Skeletal muscle satellite cell (primary cell): ENCODE measurements around the gene FARS2.

Source experiments
- H3K27me3 ChIP-seq: 2 replicates; pipeline ENCODE4 v1.7.0; 2013; ENCODE audit warnings: low read length; ENCODE audit not compliant: control insufficient read depth, insufficient read depth
- H3K36me3 ChIP-seq: 2 replicates; pipeline ENCODE4 v1.7.0; 2013; ENCODE audit warnings: mild to moderate bottlenecking, control low read depth, low read length; ENCODE audit not compliant: insufficient read depth
- H3K4me1 ChIP-seq: 2 replicates; pipeline ENCODE4 v1.7.0; 2013; ENCODE audit warnings: low read length; ENCODE audit not compliant: control insufficient read depth, insufficient read depth
- H3K4me2 ChIP-seq: 2 replicates; pipeline ENCODE4 v1.7.0; 2013; ENCODE audit warnings: mild to moderate bottlenecking, low read length
- H3K4me3 ChIP-seq: 2 replicates; pipeline ENCODE4 v1.7.0; 2013; ENCODE audit warnings: low read length
- H3K9ac ChIP-seq: 2 replicates; pipeline ENCODE4 v1.7.0; 2013; ENCODE audit warnings: mild to moderate bottlenecking, low read depth, low read length, moderate library complexity
- H3K9me3 ChIP-seq: replicated peaks from 2 replicates; pipeline ENCODE4 v1.7.0; 2013; ENCODE audit warnings: mild to moderate bottlenecking, control low read depth, low read length

The FARS2 gene

DNA sequence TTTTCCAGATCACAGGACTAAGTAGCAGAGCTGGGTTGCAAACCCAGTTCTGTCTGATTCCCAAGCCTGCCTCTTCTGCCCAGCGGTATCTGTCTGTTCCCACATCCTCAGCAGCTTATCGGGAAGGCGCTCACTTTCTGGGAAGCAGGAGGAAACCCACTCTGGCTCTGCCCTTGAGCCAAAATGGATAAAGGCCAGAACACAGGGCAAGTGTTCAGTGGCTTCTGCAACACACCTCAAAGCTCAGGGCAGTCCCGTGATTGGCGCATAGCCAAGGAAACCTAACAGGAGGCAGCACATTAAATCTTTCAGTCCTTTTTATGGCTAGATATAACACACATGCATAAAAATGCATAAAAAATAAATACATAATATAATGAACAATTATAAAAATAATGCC, 483.2 kb downstream of the FARS2 start:
- H3K4me1 ChIP-seq: no peaks in the 10 kb centered on the region
- H3K9ac ChIP-seq: no peak overlapping the region
- H3K4me2 ChIP-seq: no peak overlapping the region
- no peaks in the 10 kb centered on the region for H3K27me3 ChIP-seq
- no peak overlapping the region for H3K4me3 ChIP-seq
- H3K36me3 ChIP-seq: no peaks in the 10 kb centered on the region
- H3K9me3 ChIP-seq: no peaks in the 10 kb centered on the region

DNA sequence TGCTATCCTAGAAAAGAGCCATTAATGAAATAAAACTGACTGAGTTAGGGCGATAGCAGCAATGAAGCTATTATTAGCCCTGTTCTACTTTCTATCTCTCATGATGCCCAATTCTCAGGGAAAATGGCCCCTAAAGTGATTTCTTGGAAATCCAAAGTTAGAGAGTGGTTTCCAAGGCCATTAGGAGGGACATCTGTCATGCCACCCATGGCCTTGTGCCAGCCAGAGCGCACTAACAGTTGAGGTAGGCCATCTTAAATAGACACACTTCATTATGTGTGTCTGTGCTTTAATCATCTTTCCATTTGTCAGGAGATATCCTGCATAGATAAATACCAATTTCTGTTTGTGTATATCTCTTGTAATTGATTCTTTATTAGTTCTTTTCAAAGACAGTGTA, 483.8 kb downstream of the FARS2 start:
- Histone ChIP-seq H3K27me3 (no peaks in the 10 kb centered on the region), H3K4me2 (no peak overlapping the region), H3K9ac (no peak overlapping the region), H3K4me3 (no peak overlapping the region), H3K4me1 (no peaks in the 10 kb centered on the region), H3K36me3 (no peaks in the 10 kb centered on the region), H3K9me3 (no peaks in the 10 kb centered on the region)

DNA sequence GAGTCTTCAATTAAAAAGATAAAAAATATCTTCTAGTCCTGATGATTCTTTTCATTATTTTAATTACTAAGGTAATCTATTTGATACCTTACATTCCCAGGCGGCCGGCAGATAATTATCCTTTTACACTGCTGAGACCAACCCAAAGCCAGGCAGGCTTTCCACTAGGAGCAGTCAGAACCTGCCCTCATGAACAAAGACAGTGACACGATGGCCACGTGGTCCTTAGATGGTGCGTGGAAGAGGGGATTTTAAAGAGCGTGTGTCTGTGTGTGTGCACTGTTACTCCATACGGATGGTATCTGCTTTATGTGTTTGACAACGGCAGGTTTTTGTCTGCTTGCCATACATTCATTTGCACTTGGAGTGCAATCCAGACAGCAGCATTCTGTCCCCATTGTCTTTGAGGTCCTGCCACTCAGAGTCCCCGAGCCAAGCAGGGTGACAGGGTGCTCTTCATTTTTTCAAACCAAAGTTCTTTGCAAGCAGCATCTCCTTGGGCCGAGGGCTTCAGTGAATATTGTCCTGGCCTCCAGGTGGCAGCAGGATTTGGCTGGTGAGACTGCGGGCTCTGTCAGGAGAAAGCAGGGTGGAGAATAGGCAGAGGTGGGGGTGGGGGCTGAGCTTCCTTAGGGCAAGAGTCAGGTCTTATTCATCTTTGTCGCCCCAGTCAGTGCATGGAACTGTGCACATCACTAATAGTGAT, 484.9 kb downstream of the FARS2 start:
- no peak overlapping the region for H3K4me3 ChIP-seq
- no peak overlapping the region for H3K9ac ChIP-seq
- H3K36me3 ChIP-seq: no peaks in the 10 kb centered on the region
- no peaks in the 10 kb centered on the region for H3K27me3 ChIP-seq
- no peaks in the 10 kb centered on the region for H3K9me3 ChIP-seq
- peaks cover 1% of the 10 kb centered on the region for H3K4me1 ChIP-seq
- H3K4me2 ChIP-seq: no peak overlapping the region

DNA sequence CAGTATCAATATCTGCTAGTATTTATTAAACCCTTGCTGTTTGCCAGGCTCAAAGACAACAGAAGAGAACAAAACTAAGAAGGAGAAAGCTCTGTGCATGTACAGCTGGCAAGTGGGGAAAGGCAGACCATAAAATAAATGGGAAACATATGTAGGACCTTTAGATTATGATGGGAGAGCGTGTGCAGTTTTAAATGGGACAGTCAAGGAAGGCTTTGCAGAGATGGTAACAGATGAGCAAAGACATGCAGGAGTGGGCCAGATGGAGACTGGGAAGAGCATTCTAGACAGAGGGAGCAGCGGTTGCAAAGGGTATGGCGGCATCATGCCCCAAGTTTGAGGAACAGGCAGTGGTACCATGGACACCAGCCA, 485.4 kb downstream of the FARS2 start:
- Histone ChIP-seq H3K9me3 (no peaks in the 10 kb centered on the region), H3K9ac (no peak overlapping the region), H3K27me3 (no peaks in the 10 kb centered on the region), H3K36me3 (no peaks in the 10 kb centered on the region), H3K4me1 (peaks cover 6% of the 10 kb centered on the region), H3K4me3 (no peak overlapping the region), H3K4me2 (no peak overlapping the region)

DNA sequence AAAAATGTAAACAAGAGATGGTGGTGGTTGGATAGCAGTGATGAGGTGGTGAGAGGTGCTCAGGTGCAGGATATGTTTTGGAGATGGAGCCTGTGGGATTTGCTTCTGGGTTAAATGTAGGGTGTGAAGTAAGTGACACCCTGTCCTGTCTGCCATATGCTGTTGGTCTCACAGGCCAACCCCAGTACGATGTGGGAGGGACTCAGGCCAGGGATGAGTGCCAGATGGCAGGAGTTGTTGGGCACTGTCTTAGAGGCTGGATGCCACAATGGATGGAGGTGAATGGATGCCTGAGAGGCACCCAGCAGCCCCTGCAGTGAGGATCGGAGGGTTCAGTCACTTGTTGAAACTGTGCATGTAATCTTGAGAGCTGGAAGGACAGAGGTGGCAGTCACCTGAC, 486.1 kb downstream of the FARS2 start:
- Histone ChIP-seq H3K4me2 (no peak overlapping the region), H3K4me3 (no peak overlapping the region), H3K9ac (no peak overlapping the region), H3K9me3 (no peaks in the 10 kb centered on the region), H3K4me1 (peaks cover 13% of the 10 kb centered on the region), H3K36me3 (no peaks in the 10 kb centered on the region), H3K27me3 (no peaks in the 10 kb centered on the region)

DNA sequence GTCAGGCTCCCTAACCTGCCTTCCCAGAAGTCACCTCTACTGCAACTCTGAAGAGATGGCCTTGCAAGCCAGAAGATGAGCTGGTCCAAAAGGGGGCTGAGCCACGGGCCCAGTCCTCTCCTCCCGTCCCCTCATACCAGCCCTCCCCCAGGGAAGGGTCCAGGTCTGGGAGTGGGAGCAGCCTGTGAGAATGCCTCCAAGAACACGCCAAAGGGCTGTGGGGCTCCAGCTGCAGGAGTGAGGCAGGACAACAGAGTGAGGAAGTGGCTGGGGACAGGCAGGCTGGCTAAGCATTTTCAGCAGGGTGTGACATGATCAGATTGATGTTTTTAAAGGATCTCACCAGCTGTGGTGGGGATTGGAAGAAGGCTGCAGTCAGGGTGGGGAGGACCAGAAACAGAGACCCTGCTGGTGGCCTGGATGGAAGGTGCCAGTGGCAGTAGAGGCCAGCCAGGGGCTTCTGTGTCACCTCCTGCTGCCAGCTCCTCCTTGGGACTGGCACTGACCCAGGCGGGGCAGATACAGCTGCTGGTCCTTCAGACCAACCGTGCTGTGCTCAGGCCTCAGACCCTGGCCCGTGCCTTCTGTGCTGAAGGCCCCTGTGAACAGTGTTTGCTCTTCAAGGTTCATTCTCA, 487.8 kb downstream of the FARS2 start:
- H3K36me3 ChIP-seq: no peaks in the 10 kb centered on the region
- H3K4me2 ChIP-seq: no peak overlapping the region

DNA sequence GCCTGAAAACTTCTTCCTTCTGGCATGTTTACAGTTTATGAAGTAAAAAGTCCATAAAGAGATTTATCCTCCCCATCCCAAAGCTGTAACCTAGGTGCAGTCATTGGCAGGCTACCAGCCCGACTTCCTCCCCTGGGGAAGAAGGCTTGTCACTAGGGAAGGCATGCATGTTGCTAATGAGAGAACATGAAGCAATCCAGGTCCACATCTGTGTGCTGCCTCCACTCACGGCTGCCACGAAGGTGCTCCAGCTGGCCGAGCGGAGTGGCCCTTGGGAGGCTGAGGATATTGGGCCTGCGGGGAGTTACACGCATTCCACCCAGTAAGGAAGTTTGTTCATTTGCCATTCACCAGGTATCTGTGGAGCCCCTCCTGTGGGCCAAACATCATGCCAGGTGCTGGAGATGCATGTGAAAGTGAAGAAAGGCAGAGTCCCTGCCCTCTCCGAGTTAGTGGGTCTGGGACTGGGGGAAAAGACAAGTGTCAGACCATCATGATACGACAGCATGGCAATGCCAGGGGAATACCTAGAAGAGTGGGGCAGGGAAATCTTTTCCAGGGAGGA, 488.4 kb downstream of the FARS2 start:
- H3K4me3 ChIP-seq: no peak overlapping the region
- H3K9ac ChIP-seq: no peak overlapping the region
- H3K4me1 ChIP-seq: peaks cover 16% of the 10 kb centered on the region
- no peak overlapping the region for H3K4me2 ChIP-seq
- H3K9me3 ChIP-seq: no peaks in the 10 kb centered on the region
- H3K27me3 ChIP-seq: no peaks in the 10 kb centered on the region
- no peaks in the 10 kb centered on the region for H3K36me3 ChIP-seq

More for the DNA sequence above, 487.8 kb downstream of the FARS2 start:
- no peaks in the 10 kb centered on the region for H3K9me3 ChIP-seq
- no peak overlapping the region for H3K9ac ChIP-seq
- H3K4me3 ChIP-seq: no peak overlapping the region
- no peaks in the 10 kb centered on the region for H3K27me3 ChIP-seq
- H3K4me1 ChIP-seq: peaks cover 16% of the 10 kb centered on the region

DNA sequence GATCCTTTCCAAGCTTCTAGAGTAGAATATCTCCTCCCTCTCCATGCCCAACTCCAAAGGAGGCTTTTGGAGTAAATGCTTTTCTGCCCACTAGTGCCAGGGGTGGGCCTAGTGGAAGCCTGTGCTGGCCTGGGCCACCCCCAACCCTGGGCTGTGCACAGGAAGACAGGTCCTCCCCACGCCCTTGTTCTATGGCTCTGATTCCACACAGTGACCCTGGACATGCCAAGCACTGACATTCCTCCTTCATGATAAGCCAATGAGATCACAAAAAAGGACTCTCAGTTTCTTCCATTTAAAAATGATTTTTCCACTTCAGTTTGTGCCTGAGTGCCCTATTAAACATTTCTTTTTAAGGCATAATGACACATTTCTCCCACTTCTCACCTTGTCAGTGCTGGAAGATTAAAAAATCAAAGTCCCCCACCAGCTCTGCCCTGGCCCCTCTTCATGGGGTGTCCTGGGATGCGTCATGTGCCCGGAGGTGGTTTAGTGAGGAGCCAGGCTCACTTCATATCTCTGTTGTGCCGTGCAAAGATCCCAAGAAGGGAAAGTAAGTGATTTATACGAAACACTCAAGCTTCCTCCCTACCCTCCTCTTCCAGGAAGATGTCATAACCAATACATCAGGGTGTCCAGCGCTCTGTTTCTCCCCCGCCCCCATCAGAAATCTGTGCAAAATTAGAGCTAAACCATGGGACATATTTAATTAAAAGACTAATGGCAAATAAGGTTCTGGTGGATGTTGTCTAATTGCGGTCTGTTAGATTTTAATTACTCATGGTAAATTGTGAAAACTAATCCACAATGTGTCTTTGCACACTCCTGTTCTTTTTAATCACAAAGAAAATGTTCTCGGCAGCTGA, 490.4 kb downstream of the FARS2 start:
- Histone ChIP-seq H3K36me3 (no peaks in the 10 kb centered on the region), H3K4me2 (peak overlapping the region; percentile 60), H3K4me3 (peak overlapping the region; percentile 25), H3K27me3 (no peaks in the 10 kb centered on the region), H3K9me3 (peaks cover 5% of the 10 kb centered on the region), H3K4me1 (peaks cover 16% of the 10 kb centered on the region), H3K9ac (peak overlapping the region; percentile 40)

DNA sequence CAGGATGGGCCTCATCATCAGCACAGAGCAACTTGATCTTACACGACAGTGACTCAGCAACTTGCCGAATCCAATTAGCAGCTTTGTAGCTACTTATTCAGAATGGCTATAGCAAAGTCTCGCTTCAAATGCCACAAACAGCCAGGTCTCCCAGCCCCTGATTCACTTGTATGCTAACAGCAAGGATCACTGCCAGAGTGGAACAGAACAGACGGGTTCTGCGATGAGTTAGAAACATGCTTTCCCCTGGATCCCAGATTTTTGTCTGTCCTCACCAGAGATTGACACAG, 491.0 kb downstream of the FARS2 start:
- peak overlapping the region; percentile 40 for H3K9ac ChIP-seq
- no peaks in the 10 kb centered on the region for H3K27me3 ChIP-seq
- peak overlapping the region; percentile 60 for H3K4me2 ChIP-seq
- H3K4me1 ChIP-seq: peaks cover 16% of the 10 kb centered on the region
- no peaks in the 10 kb centered on the region for H3K36me3 ChIP-seq
- H3K9me3 ChIP-seq: peaks cover 5% of the 10 kb centered on the region
- no peak overlapping the region for H3K4me3 ChIP-seq

DNA sequence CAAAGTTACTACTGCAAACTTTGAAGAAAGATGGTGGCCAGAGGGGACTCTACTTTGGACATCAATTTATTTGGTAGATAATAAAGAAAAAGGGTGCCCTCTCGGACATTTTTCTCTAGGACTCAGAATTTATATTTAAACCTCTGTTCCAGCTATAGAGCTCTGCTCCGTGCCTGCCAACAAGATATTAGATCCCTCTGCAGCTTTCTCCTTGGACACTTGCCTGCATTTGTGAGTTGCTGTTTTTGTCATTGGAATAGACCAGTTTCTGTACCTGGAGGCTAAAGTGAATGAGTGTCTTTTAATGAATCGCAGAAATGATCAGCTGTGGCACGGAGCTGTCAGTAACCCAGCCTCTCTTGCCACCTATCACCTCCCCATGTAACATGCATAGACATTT, 491.9 kb downstream of the FARS2 start:
- H3K4me1 ChIP-seq: peaks cover 16% of the 10 kb centered on the region
- H3K9ac ChIP-seq: no peak overlapping the region
- no peak overlapping the region for H3K4me3 ChIP-seq
- H3K36me3 ChIP-seq: no peaks in the 10 kb centered on the region
- H3K27me3 ChIP-seq: no peaks in the 10 kb centered on the region
- H3K9me3 ChIP-seq: peaks cover 5% of the 10 kb centered on the region
- no peak overlapping the region for H3K4me2 ChIP-seq

DNA sequence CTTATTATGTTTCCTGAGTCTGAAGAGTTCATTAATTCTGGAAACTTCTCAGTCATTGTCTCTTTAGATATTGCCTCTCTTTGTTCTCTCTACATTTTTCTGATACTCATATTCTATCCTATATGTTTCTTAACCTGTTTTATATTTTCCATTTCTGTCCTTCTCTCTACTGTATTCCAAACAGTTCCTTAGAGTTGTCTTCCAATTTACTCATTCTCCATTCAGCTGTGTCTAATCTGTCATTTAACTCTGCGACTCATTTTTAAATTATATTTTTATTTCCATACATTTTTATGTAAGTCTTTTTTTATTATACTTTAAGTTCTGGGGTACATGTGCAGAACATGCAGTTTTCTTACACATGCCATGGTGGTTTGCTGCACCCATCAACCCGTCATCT, 493.6 kb downstream of the FARS2 start:
- Histone ChIP-seq H3K4me1 (peaks cover 16% of the 10 kb centered on the region), H3K4me2 (no peak overlapping the region), H3K9ac (no peak overlapping the region), H3K4me3 (no peak overlapping the region), H3K36me3 (no peaks in the 10 kb centered on the region), H3K27me3 (no peaks in the 10 kb centered on the region), H3K9me3 (peaks cover 5% of the 10 kb centered on the region)
